ENCODE measurements around the gene OR2B6.
"Not testable (repeated sequence)": the region's sequence is repeated elsewhere in the genome, so short reads cannot be mapped to it uniquely, and the experiment has no call there.

The OR2B6 gene

DNA sequence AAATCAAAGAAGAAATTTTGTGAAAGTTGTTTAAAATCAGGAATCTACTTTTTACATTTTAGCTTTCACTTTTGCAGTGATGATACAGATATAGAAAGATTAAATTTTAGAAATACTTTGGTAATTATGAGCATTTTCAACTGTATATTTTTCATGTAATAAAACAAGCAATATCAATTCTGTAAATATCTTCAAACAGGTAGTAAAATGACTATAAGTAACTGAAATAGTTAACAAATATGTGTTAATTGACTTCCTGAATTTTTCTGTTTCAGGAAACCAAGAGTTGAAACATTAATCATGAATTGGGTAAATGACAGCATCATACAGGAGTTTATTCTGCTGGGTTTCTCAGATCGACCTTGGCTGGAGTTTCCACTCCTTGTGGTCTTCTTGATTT, at the start of gene OR2B6:
OR2B6 (plus strand) TSS at position 301 of the 400 bp plus-strand sequence; CDS start at position 301, 0 bp downstream.
- DNase-seq = no peak

GRCh38 chr6:27908017-27908416, 49.0 kb upstream of the OR2B6 start:
- DNase-seq = no peak

DNA sequence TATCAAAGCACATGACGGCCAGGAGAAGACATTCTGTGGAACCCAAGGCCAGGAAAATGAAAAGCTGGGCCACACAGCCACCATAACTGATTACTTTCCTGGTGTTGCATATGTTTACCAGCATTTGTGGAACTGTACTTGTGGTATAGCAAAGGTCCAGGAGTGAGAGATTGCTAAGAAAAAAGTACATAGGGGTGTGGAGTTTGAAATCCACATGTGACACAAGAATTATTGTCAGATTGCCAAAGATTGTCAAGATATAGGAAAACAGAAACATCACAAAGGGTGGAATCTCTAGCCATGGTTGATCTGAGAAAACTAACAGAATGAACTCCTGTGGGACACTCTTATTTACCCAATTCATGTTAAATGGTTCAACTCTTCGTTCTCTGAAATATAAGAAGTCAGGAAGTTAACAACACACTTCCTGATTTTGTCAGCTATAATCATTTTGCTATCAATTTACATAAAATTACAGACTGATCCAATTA, 45.0 kb upstream of the OR2B6 start, which contains the start of gene OR2B2:
OR2B2 (minus strand) TSS at position 441 of the 491 bp plus-strand sequence; CDS start at position 364, 77 bp downstream.
- no peak for DNase-seq

- DNase-seq = no peak
Measured at GRCh38 chr6:27922949-27923348, 34.1 kb upstream of the OR2B6 start.

DNA sequence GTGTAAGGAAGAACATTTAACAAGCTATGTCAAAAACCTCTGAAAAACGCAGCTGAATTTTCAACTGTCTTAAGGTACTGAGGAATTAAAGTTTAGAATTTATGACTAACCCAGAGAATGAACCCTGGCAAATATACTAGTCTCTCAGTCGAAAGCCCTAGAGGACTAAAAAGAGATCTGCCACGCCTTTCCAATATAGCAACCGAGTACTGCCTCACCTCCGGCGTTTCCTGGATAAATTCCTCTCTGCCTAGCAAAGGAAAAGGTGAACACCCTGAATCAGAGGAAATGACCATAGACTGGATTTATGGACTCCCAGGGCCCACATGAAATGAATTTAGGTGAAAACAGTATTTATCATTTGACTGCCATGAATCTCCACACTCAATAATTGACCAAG, 32.9 kb upstream of the OR2B6 start:
- DNase-seq = no peak

DNA sequence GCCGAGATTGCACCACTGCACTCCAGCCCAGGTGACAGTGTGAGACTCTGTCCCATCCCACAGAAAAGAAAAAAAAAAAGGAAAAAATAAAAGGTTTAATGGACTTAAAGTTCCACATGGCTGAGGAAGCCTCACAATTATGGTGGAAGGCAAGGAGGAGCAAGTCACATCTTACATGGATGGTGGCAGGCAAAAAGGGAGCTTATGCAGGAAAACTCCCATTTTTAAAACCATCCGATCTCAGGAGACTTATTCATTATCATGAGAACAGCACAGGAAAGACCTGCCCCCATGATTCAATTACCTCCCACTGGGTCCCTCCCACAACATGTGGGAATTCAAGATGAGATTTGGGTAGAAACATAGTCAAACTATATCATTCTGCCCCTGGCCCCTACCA, 29.0 kb upstream of the OR2B6 start:
- not testable (repeated sequence) for DNase-seq

GRCh38 chr6:27929930-27930329, 27.1 kb upstream of the OR2B6 start:
- DNase-seq = not testable (repeated sequence)

DNA sequence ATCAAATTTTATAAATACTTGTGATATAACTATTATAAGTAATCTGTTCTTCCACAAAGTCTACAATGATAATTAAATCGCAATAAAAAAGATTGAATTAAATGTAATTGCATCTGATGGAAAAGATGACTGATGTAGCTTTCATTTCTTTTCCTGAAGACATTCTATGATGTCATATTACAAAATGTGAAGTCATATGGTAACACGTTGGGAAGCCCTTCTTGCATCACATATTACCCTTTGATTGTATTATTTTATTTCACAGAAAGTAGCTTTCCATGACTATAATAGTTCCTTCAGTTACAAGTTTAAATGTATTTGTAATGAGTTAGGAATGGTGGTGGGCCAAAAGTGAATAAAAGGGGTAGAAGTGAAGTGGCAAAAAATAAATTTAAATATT, 25.8 kb upstream of the OR2B6 start:
- DNase-seq = no peak

DNA sequence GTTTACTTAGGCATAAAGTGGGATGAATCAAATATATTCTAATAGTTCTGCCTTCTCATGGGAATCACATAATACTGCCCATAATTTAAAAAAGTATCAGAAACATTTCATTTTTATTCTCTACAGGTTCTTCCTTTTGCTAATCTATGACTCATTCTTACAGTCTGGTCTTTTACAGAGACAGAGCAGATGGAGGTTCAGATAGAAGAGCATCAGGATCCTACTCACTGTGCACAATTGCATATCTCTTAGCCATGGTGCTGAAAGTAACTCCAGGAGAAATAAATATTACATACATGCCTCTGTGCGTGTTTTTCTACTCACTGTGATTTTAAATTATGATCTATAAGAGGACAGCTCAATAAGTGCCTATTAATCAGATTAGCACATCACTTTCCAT, 16.3 kb upstream of the OR2B6 start:
- DNase-seq = no peak

DNA sequence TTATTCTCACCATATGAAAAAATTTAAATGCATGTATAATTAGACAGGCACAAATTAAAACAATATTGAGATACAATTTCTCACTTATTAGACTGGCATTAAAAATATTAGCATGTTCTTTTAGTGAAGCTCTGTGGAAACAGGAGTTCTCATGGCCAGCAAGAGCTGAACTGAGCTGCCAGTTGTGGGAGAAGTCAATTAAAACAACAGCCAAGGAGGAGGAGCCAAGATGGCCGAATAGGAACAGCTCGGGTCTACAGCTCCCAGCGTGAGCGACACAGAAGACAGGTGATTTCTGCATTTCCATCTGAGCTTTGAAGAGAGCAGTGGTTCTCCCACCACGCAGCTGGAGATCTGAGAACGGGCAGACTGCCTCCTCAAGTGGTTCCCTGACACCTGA, 14.0 kb upstream of the OR2B6 start:
- not testable (repeated sequence) for DNase-seq

DNA sequence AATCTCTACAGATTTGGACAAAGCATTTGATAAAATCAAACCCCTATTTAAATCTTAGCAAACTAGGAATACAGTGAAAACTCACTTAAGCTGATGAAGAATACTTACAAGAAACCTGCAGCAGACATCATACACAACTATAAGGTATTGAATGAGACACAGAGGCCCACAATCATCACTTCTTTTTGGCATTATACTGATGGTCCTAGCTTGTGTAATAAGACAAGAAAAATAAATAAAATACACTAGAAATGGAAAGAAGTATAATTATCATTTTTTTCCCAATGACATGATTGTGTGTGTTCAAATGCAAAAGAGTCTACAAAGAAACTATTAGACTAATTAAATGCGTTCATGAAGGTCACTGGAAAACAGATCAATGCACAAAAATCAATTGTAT, 8.8 kb upstream of the OR2B6 start:
- no peak for DNase-seq

DNA sequence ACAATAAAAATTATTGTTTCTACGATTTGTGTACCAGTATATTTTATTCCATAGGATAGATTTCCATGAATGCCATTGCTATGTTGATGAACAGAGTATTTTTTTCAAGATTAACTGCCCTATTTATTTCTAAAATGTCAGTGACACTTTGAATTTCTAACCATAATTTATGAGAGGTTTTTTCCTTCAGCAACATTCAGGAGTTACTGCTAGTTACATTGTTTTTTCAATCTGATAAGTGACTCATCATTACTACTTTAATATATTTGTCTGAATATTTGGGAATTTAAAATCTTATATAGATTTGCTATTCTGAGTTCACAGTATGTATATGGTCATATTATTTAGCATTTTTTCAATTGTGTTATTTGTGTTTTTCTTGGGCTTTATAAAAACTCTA, 6.0 kb upstream of the OR2B6 start:
- no peak for DNase-seq

DNA sequence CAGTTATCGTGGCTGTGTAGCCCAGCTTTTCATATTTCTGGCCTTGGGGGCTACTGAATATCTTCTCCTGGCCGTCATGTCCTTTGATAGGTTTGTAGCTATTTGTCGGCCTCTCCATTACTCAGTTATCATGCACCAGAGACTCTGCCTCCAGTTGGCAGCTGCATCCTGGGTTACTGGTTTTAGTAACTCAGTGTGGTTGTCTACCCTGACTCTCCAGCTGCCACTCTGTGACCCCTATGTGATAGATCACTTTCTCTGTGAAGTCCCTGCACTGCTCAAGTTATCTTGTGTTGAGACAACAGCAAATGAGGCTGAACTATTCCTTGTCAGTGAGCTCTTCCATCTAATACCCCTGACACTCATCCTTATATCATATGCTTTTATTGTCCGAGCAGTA, 475 bp downstream of the OR2B6 start:
- no peak for DNase-seq

- no peak for DNase-seq
Measured at GRCh38 chr6:27962506-27962905, 5.5 kb downstream of the OR2B6 start.

DNA sequence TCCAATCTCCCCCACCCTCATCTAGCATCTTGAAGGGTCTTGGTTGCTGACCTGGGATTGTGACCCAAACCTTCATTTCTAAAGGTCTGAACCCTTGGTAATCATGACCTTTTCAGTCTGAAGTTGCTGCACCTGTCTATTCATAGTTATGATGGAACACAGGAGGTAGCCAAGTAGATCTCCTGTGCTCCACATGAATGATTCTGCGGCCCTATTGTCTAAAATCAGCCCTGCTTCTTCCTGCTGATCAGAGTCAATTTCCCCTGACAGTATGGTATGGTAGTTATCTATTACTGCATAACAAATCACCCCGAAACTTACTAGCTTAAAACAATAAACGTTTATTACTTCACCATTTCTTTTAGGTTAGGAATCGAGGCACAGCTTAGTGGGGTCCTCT, 9.0 kb downstream of the OR2B6 start:
- no peak for DNase-seq

DNA sequence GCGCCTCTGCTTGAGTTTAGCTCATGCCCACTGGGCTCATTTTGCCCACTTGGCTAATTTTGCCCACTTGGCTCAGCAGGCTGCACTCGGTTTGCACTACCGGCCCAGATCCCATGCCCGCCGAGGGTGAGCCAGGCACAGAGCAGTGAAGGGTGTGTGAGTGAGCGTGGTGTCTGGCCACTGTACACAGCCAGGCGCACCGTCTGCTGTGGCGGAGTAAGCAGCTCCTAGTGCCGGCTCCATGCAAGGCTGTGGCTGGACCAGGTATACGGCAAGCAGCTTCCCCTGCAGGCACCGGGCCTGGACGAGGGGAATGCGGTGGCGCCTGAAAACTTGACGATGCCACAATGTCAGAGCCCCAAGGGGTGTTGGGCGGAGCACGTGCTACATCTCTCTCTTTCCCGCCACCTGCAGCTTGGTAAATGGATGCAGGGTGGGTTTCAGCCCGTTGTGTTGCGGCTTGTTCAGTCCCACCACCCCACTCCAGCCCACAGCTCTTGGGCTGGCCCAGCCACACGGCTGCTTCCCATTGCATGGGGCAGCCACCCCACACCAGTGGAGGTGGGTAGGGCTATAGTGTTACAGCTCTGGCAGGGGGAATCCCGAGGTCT, 9.9 kb downstream of the OR2B6 start:
- no peak for DNase-seq

- no peak for DNase-seq
Measured at GRCh38 chr6:27970444-27970843, 13.4 kb downstream of the OR2B6 start.

DNA sequence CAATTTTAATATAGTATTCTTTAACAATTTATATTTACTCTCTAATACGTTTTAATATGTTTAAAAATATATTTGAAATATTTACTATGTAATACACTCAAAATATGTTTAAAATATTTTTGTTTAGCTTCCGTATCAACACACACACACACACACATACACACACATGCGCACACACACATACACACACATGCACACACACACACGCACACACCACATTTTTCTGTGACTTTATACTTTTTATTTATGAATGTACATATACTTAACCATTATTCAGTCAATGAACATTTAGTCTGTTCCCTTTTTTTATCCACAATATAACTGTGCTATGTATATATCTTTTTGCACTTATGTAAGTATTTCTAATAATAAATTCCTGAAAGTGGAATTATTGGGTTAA, 15.7 kb downstream of the OR2B6 start:
- DNase-seq = no peak

DNA sequence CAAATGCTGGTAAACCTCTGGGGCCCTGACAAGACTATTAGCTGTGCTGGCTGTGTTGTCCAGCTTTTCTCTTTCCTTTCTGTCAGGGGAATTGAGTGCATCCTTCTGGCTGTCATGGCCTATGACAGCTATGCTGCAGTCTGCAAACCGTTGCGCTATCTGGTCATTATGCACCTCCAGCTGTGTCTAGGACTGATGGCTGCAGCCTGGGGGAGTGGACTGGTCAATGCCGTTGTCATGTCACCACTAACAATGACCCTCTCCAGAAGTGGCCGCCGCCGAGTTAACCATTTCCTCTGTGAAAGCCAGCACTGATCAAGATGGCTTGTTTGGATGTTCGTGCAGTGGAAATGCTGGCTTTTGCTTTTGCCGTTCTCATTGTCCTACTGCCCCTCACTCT, 20.3 kb downstream of the OR2B6 start:
- DNase-seq = no peak

DNA sequence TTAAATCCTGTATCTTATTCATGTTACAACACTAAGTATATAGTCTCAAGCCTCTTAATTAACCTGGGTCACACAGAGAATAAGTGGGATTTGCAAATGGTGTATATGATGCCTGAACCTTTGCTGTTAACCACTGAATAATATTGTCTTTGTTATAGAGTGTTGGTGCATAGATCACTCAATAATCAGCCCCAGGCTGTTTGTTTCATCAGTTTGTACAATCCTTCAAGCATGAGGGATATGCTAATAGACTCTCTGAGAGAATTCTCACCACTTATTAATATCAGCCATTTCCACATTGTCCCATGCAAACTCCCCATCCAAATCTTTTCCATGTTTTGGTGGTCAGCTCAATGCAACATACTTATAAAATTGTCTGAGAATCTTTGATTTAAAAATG, 21.7 kb downstream of the OR2B6 start:
- DNase-seq = no peak

DNA sequence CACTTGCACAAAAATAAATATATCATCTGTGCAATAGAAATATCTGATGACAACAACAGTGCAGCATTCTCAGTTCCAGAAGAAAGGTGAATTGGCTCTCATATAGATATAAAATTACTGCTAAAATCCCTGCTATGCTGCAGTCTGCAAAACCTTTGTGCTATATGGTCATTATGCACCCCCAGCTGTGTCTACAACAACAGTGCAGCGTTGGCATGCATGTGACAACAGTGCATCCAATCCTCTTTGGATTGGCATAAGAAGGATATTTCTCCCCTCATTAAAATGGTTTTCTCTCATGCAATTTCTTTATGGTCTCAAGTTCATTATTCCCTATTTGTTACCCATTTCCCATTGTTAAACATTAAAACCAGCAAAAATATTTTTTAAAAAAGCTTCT, 23.1 kb downstream of the OR2B6 start:
- DNase-seq = no peak

- DNase-seq = no peak
Measured at GRCh38 chr6:27986928-27987725, 30.1 kb downstream of the OR2B6 start.

DNA sequence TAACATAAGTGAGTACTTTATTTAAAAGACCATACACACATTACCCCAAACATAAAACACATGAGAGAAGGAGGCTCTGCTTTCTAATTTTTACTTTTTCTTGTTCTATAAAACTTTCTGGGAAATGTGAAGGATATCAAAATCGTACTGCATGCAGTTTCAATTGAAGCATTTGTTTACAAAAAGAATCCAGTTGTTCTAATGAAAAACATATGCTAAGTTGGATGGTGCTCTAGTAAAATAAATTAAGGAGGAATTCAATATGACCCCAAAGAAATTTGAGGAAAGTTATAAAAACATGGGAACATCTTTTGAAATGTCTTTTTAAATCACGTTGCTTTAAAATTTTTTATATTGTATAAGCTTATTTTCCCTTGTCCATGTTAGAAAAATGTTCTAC, 37.6 kb downstream of the OR2B6 start:
- DNase-seq = no peak

- DNase-seq = no peak
Measured at GRCh38 chr6:28000351-28001045, 43.5 kb downstream of the OR2B6 start.

Measured in activated naive CD4-positive, alpha-beta T cell treated with Interleukin-2 at 50 U/mL for 16 hours (primary cell).